H1 (cell line): ENCODE data around the gene IQSEC3. TPM values are rescaled to one million over a fixed set of nuclear protein-coding genes. Genes with fewer than 3 reads are reported as not detected.

Experiments
- CTCF ChIA-PET: fragments of 300-600 bp; sonication (Branson Sonifier 250); formaldehyde crosslinking; loops from one replicate; lab custom pipeline; 2021; ENCODE audit not compliant: partially characterized antibody; lab: Charles Lee
- POLR2A ChIA-PET: fragments of 300-600 bp; sonication (Branson Sonifier 250); formaldehyde crosslinking; loops from one replicate; lab custom pipeline; 2021; ENCODE audit warnings: inconsistent platforms; ENCODE audit not compliant: partially characterized antibody; lab: Charles Lee
- DNase-seq, 2 experiments: peaks; one replicate each; pipeline versions ENCODE4 v3.0.0 to v3.0.0-alpha.2; 2010 to 2022; ENCODE audit warnings: low spot score in 2 of 2, low read depth in 1 of 2, mixed read lengths in 1 of 2
- FAIRE-seq: peaks from 2 replicates; lab custom pipeline; 2011; peaks lifted over from hg19 to GRCh38; lab: Jason Lieb, UNC
- H2AFZ ChIP-seq: 2 replicates; pipeline ENCODE4 v1.8.1; 2012; ENCODE audit warnings: low read length, inconsistent platforms
- H2AK5ac ChIP-seq: 2 replicates; pipeline ENCODE4 v1.6.1; 2013; ENCODE audit warnings: low read depth, low read length
- H2BK120ac ChIP-seq: replicated peaks from 2 replicates; pipeline ENCODE3; 2013; ENCODE audit warnings: low read depth, low read length, inconsistent platforms
- H2BK12ac ChIP-seq: 2 replicates; pipeline ENCODE4 v1.6.1; 2013; ENCODE audit warnings: low read depth, low read length
- H2BK15ac ChIP-seq: 2 replicates; pipeline ENCODE4 v1.6.1; 2013; ENCODE audit warnings: low read length
- H2BK20ac ChIP-seq: 2 replicates; pipeline ENCODE4 v1.6.1; 2013; ENCODE audit warnings: low read length
- H2BK5ac ChIP-seq: 2 replicates; pipeline ENCODE4 v1.6.1; 2013; ENCODE audit warnings: low read depth, low read length
- H3K14ac ChIP-seq: 2 replicates; pipeline ENCODE4 v1.6.1; 2013; ENCODE audit warnings: inconsistent platforms; ENCODE audit not compliant: insufficient read length
- H3K18ac ChIP-seq: 2 replicates; pipeline ENCODE4 v1.6.1; 2013; ENCODE audit warnings: low read length; ENCODE audit errors: extremely low read depth
- H3K23ac ChIP-seq: 2 replicates; pipeline ENCODE4 v1.6.1; 2013; ENCODE audit warnings: inconsistent platforms; ENCODE audit not compliant: insufficient read length
- H3K23me2 ChIP-seq: 2 replicates; pipeline ENCODE4 v1.6.1; 2013; ENCODE audit warnings: low read depth, low read length
- H3K27ac ChIP-seq: 2 replicates; pipeline ENCODE4 v1.6.1; 2011; ENCODE audit warnings: low read depth, low read length, inconsistent platforms
- H3K27me3 ChIP-seq, 4 experiments: replicated peaks in 1 of 4; 1 replicate in 1 of 4; 2 replicates in 3 of 4; pipeline versions ENCODE4 v1.6.1 to v1.8.1; 2011 to 2013; ENCODE audit warnings: low read length in 3 of 4, mild to moderate bottlenecking in 3 of 4, inconsistent platforms in 2 of 4, mixed read lengths in 2 of 4, moderate library complexity in 1 of 4; ENCODE audit not compliant: control insufficient read depth in 3 of 4, insufficient read depth in 3 of 4; ENCODE audit errors: extremely low read depth in 1 of 4
- H3K36me3 ChIP-seq, 4 experiments: 2 replicates each; pipeline versions ENCODE4 v1.6.1 to v1.8.1; 2011 to 2013; ENCODE audit warnings: mild to moderate bottlenecking in 4 of 4, low read length in 3 of 4, moderate library complexity in 2 of 4, control low read depth in 1 of 4, inconsistent platforms in 1 of 4; ENCODE audit not compliant: insufficient read depth in 4 of 4, control insufficient read depth in 2 of 4
- H3K4ac ChIP-seq: replicated peaks from 2 replicates; pipeline ENCODE3; 2013; ENCODE audit warnings: low read length, low read depth, mixed read lengths, inconsistent platforms; ENCODE audit not compliant: insufficient read length
- H3K4me1 ChIP-seq, 4 experiments: replicated peaks in 1 of 4; 1 replicate in 1 of 4; 2 replicates in 3 of 4; pipeline versions ENCODE4 v1.6.1 to v1.8.1; 2011 to 2013; ENCODE audit warnings: low read length in 3 of 4, inconsistent platforms in 2 of 4, mixed read lengths in 1 of 4; ENCODE audit not compliant: insufficient read depth in 4 of 4, control insufficient read depth in 3 of 4
- H3K4me2 ChIP-seq, 2 experiments: 2 replicates each; pipeline versions ENCODE4 v1.6.1 to v1.8.1; 2011 to 2013; ENCODE audit warnings: low read depth in 2 of 2, low read length in 2 of 2, control low read depth in 1 of 2, inconsistent platforms in 1 of 2, mild to moderate bottlenecking in 1 of 2; ENCODE audit not compliant: insufficient read depth in 1 of 2
- H3K4me3 ChIP-seq, 4 experiments: fragments of 200-600, 300-600 bp in 1 of 4; sonication (generic), shearing (Covaris generic), sonication (Bioruptor Twin) in 1 of 4; 2 replicates each; pipeline versions ENCODE4 v1.5.1 to v1.8.1; 2011 to 2016; ENCODE audit warnings: low read length in 4 of 4, low read depth in 3 of 4, control low read depth in 2 of 4, inconsistent platforms in 2 of 4, mild to moderate bottlenecking in 2 of 4, mixed read lengths in 1 of 4, moderate library complexity in 1 of 4; ENCODE audit not compliant: insufficient read depth in 2 of 4; ENCODE audit errors: extremely low read depth in 1 of 4
- H3K56ac ChIP-seq: replicated peaks from 2 replicates; pipeline ENCODE3; 2013; ENCODE audit warnings: low read depth, mild to moderate bottlenecking, mixed read lengths, low read length, inconsistent platforms; ENCODE audit not compliant: insufficient read length
- H3K79me1 ChIP-seq: 2 replicates; pipeline ENCODE4 v1.6.1; 2013; ENCODE audit warnings: low read depth, low read length, control low read depth
- H3K79me2 ChIP-seq, 2 experiments: 2 replicates each; pipeline versions ENCODE4 v1.6.1 to v1.8.1; 2012 to 2013; ENCODE audit warnings: low read length in 2 of 2, mild to moderate bottlenecking in 2 of 2, inconsistent platforms in 1 of 2; ENCODE audit not compliant: insufficient read depth in 2 of 2, control insufficient read depth in 1 of 2
- H3K9ac ChIP-seq, 4 experiments: replicated peaks in 1 of 4; 1 replicate in 1 of 4; 2 replicates in 3 of 4; pipeline versions ENCODE4 v1.6.1 to v1.8.1; 2011 to 2013; ENCODE audit warnings: low read depth in 3 of 4, low read length in 3 of 4, control low read depth in 2 of 4, mild to moderate bottlenecking in 2 of 4, moderate library complexity in 2 of 4, inconsistent platforms in 1 of 4; ENCODE audit errors: extremely low read depth in 1 of 4
- H3K9me3 ChIP-seq, 2 experiments: 2 replicates each; pipeline versions ENCODE4 v1.6.1 to v1.8.1; 2012 to 2013; ENCODE audit warnings: mild to moderate bottlenecking in 2 of 2, moderate library complexity in 2 of 2, control low read depth in 1 of 2, inconsistent platforms in 1 of 2, low read depth in 1 of 2, low read length in 1 of 2, mixed read lengths in 1 of 2; ENCODE audit not compliant: insufficient read depth in 2 of 2
- H4K20me1 ChIP-seq, 2 experiments: replicated peaks in 1 of 2; 2 replicates each; pipeline versions ENCODE3 to v1.8.1; 2011 to 2013; ENCODE audit warnings: inconsistent platforms in 2 of 2, low read length in 2 of 2, mild to moderate bottlenecking in 1 of 2; ENCODE audit not compliant: insufficient read depth in 2 of 2, control insufficient read depth in 1 of 2
- H4K5ac ChIP-seq: 2 replicates; pipeline ENCODE4 v1.6.1; 2013; ENCODE audit warnings: low read length, low read depth, mixed read lengths, inconsistent platforms; ENCODE audit not compliant: insufficient read length
- H4K8ac ChIP-seq: 2 replicates; pipeline ENCODE4 v1.8.0; 2013; ENCODE audit warnings: mild to moderate bottlenecking, moderate library complexity, low read length, inconsistent platforms; ENCODE audit not compliant: insufficient read depth; ENCODE audit errors: extremely low read depth
- H4K91ac ChIP-seq: replicated peaks from 2 replicates; pipeline ENCODE3; 2013; ENCODE audit warnings: low read length, mixed read lengths, inconsistent platforms; ENCODE audit not compliant: insufficient read length
- EGR1 ChIP-seq: IDR thresholded peaks from 2 replicates; pipeline ENCODE4 v1.6.1; 2011; ENCODE audit warnings: low read depth, low read length, borderline replicate concordance
- EP300 ChIP-seq, 2 experiments: IDR thresholded peaks; 1 replicate in 1 of 2; 2 replicates in 1 of 2; pipeline ENCODE4 v1.6.1; 2011 to 2012; ENCODE audit warnings: low read depth in 2 of 2, low read length in 2 of 2, mild to moderate bottlenecking in 2 of 2, borderline replicate concordance in 1 of 2, inconsistent platforms in 1 of 2, moderate library complexity in 1 of 2
- GTF2F1 ChIP-seq: IDR thresholded peaks from 2 replicates; pipeline ENCODE4 v1.6.1; 2012; ENCODE audit warnings: low read depth, low read length, improper control_type of control experiment, borderline replicate concordance
- HDAC6 ChIP-seq: IDR thresholded peaks from one replicate; pipeline ENCODE4 v1.7.1; 2012; ENCODE audit warnings: low read depth, mild to moderate bottlenecking, inconsistent platforms, low read length, moderate library complexity
- KDM4A ChIP-seq: IDR thresholded peaks from one replicate; pipeline ENCODE4 v1.7.1; 2012; ENCODE audit warnings: low read depth, mild to moderate bottlenecking, moderate library complexity, low read length, inconsistent platforms; ENCODE audit not compliant: severe bottlenecking
- RXRA ChIP-seq: IDR thresholded peaks from 2 replicates; pipeline ENCODE4 v1.6.1; 2011; ENCODE audit warnings: low read depth, mild to moderate bottlenecking, low read length, moderate library complexity; ENCODE audit not compliant: insufficient read depth
- TAF1 ChIP-seq: IDR thresholded peaks from 2 replicates; pipeline ENCODE4 v1.6.1; 2011; ENCODE audit warnings: mild to moderate bottlenecking, low read depth, low read length
- TAF7 ChIP-seq: optimal IDR thresholded peaks from 2 replicates; pipeline ENCODE3; 2011; ENCODE audit warnings: low read depth, mild to moderate bottlenecking, inconsistent platforms, low read length, moderate library complexity, borderline replicate concordance
- YY1 ChIP-seq: IDR thresholded peaks from 2 replicates; pipeline ENCODE4 v1.6.1; 2011; ENCODE audit warnings: low read depth, mild to moderate bottlenecking, low read length
- WGBS, 2 experiments: shearing (Covaris generic) in 1 of 2; methylation state at CpG; one replicate each; pipeline versions ENCODE4 v1.1.6 to v1.1.7; 2013 to 2015; ENCODE audit warnings: low lambda C conversion rate in 2 of 2, mixed read lengths in 2 of 2, inconsistent platforms in 1 of 2, low coverage in 1 of 2, missing lambda C conversion rate in 1 of 2; ENCODE audit not compliant: insufficient replicate concordance in 2 of 2, insufficient coverage in 1 of 2, insufficient read length in 1 of 2; ENCODE audit errors: extremely low coverage in 1 of 2, missing lambda C conversion rate in 1 of 2; 5-methylcytosine and 5-hydroxymethylcytosine counted together
- polyA plus RNA-seq, 7 experiments: library from polyadenylated mRNA; depleted of rRNA in 3 of 7; stranded (reverse) in 5 of 7; unstranded in 2 of 7; fragments of >200 nt in 5 of 7; fragments of 200-250 nt in 2 of 7; gene quantifications; 1 replicate in 5 of 7; 2 replicates in 1 of 7; 4 replicates in 1 of 7; pipeline versions ENCODE4 v1.2.1 to v1.2.3, GENCODE V29; 2011 to 2013; ENCODE audit warnings: missing spikeins in 2 of 7, mixed read lengths in 2 of 7
- total RNA-seq: library from RNA; stranded (reverse); fragmentation: NEBNext Ultra II Directional; extraction: Animal tissue kit (Norgen Biotek cat#: 25700); gene quantifications from 2 replicates; pipeline ENCODE4 v1.2.1, GENCODE V29; 2021

Gene IQSEC3
- total and polyA plus RNA-seq, 2 of the 8 experiments (the other 6 are each of a cell fraction or from before 2014, with no cell fraction given): 1.2 to 3.1 TPM

GRCh38 chr12:125566-125965, 59.0 kb downstream of the IQSEC3 start:
- Histone ChIP-seq H3K27ac (no peak overlapping the region), H2BK5ac (no peak overlapping the region), H3K79me1 (no peaks in the 10 kb centered on the region), H3K56ac (no peak overlapping the region), H3K4me2 (no peak overlapping the region), H2BK120ac (no peak overlapping the region), H2BK15ac (no peak overlapping the region), H2AK5ac (no peak overlapping the region), H3K9ac (no peak overlapping the region), H3K4me1 (no peaks in the 10 kb centered on the region; a peak in 3 of 7 replicates), H3K4ac (no peak overlapping the region), H4K91ac (no peak overlapping the region), H3K23ac (no peak overlapping the region), H3K14ac (no peak overlapping the region), H2BK12ac (no peak overlapping the region), H3K23me2 (no peaks in the 10 kb centered on the region), H2BK20ac (no peak overlapping the region), H3K4me3 (no peak overlapping the region), H3K18ac (no peak overlapping the region), H3K79me2 (no peaks in the 10 kb centered on the region), H4K20me1 (no peaks in the 10 kb centered on the region), H3K36me3 (no peaks in the 10 kb centered on the region), H4K5ac (no peak overlapping the region), H3K9me3 (no peaks in the 10 kb centered on the region), H2AFZ (no peak overlapping the region), H3K27me3 (0 out of 7 replicates have a peak, but pooled peaks cover 0 to 2% (median 0%) of the 10 kb centered on the region in 4 experiments), H4K8ac (no peak overlapping the region)
- CTCF ChIA-PET: interaction anchor here (0.8 to 1.8 kb wide), 4 partner anchors 10 to 27 kb away, joined by 3 to 11 read pairs (median 6); no protein-coding TSS in a partner anchor
- FAIRE-seq (no peak), DNase-seq (no peak)
- POLR2A ChIA-PET: interaction anchor here (0.7 to 1.8 kb wide), 2 partner anchors 9 to 14 kb away, joined by 5 read pairs; no protein-coding TSS in a partner anchor
- WGBS, 2 experiments: 86% methylated on average over 14 of the region's 23 CpGs; no CpG with 5 or more reads in 1 of the 2 experiments
- TF ChIP-seq RXRA (no peak), GTF2F1 (no peak), HDAC6 (no peak), TAF7 (no peak), TAF1 (no peak), EP300 (IDR thresholded peaks at IDR 0.05; ENCODE audit: borderline replicate concordance in 1 of 2, low read depth in 2 of 2, low read length in 2 of 2) (no peak), KDM4A (no peak), YY1 (no peak), EGR1 (no peak)
